SU-DHL-6 (cell line): ENCODE results near the gene WWP2.

ENCODE experiments used
- H2AFZ ChIP-seq: fragments of 200-600 bp; sonication (generic); 2 replicates; pipeline ENCODE4 v1.6.1; 2014; ENCODE audit warnings: low read depth, mild to moderate bottlenecking, moderate library complexity, mixed read lengths, antibody characterized with exemption, low read length; ENCODE audit not compliant: severe bottlenecking
- H3F3A ChIP-seq: fragments of 200-600 bp; shearing (Covaris generic); 2 replicates; pipeline ENCODE4 v1.6.0; 2016; ENCODE audit warnings: antibody characterized with exemption, mild to moderate bottlenecking; ENCODE audit not compliant: insufficient read depth
- H3K27ac ChIP-seq: fragments of 200-600 bp; sonication (generic); 2 replicates; pipeline ENCODE4 v1.5.1; 2016; ENCODE audit warnings: low read depth, mild to moderate bottlenecking, low read length, moderate library complexity, mixed read lengths
- H3K27me3 ChIP-seq: fragments of 200-600 bp; sonication (generic), shearing (Covaris generic); 2 replicates; pipeline ENCODE4 v1.6.0; 2014; ENCODE audit warnings: mild to moderate bottlenecking, low read length
- H3K36me3 ChIP-seq: fragments of 200-600 bp; sonication (generic); 2 replicates; pipeline ENCODE4 v1.6.1; 2014; ENCODE audit warnings: mild to moderate bottlenecking, low read length, mixed read lengths
- H3K4me2 ChIP-seq: fragments of 300-600, 200-600 bp; shearing (Covaris generic), sonication (generic); 2 replicates; pipeline ENCODE4 v1.6.0; 2014; ENCODE audit warnings: low read length, low read depth, mild to moderate bottlenecking; ENCODE audit not compliant: poor library complexity, severe bottlenecking
- H3K4me3 ChIP-seq: fragments of 200-600 bp; sonication (generic); 2 replicates; pipeline ENCODE4 v1.5.1; 2014; ENCODE audit warnings: antibody characterized with exemption, low read length, mild to moderate bottlenecking, mixed read lengths; ENCODE audit not compliant: insufficient read depth, poor library complexity, severe bottlenecking
- H3K79me2 ChIP-seq: fragments of 200-600 bp; sonication (generic); 2 replicates; pipeline ENCODE4 v1.6.1; 2014; ENCODE audit warnings: mild to moderate bottlenecking, low read length, moderate library complexity; ENCODE audit not compliant: insufficient read depth
- H3K9ac ChIP-seq: fragments of 200-600 bp; sonication (generic); 2 replicates; pipeline ENCODE4 v1.7.0; 2014; ENCODE audit warnings: mild to moderate bottlenecking, low read length
- H3K9me2 ChIP-seq: fragments of 200-600 bp; sonication (generic); replicated peaks from 2 replicates; pipeline ENCODE4 v1.6.1; 2014; ENCODE audit warnings: low read length; ENCODE audit not compliant: insufficient read depth
- H3K9me3 ChIP-seq: fragments of 200-600 bp; sonication (generic); 2 replicates; pipeline ENCODE4 v1.6.1; 2014; ENCODE audit warnings: low read length, mixed read lengths; ENCODE audit not compliant: insufficient read depth
- H4K20me1 ChIP-seq: fragments of 200-600 bp; sonication (generic); 2 replicates; pipeline ENCODE4 v1.6.1; 2014; ENCODE audit warnings: low read depth, mild to moderate bottlenecking, antibody characterized with exemption, low read length, moderate library complexity, mixed read lengths
- EZH2phosphoT487 ChIP-seq: fragments of 200-600 bp; sonication (generic), shearing (Covaris generic); conservative IDR thresholded peaks from 2 replicates; pipeline ENCODE4 v1.6.1; 2018; ENCODE audit warnings: mild to moderate bottlenecking, antibody characterized with exemption, low read length, moderate library complexity, mixed read lengths
- TF ChIP-seq, protein P1 (sequence below): fragments of 200-600 bp; sonication (generic); IDR thresholded peaks from one replicate; pipeline ENCODE4 v1.5.1; 2017; ENCODE audit warnings: antibody characterized with exemption, mild to moderate bottlenecking, low read length, moderate library complexity; ENCODE audit not compliant: insufficient read depth, poor library complexity, severe bottlenecking

The WWP2 gene

DNA sequence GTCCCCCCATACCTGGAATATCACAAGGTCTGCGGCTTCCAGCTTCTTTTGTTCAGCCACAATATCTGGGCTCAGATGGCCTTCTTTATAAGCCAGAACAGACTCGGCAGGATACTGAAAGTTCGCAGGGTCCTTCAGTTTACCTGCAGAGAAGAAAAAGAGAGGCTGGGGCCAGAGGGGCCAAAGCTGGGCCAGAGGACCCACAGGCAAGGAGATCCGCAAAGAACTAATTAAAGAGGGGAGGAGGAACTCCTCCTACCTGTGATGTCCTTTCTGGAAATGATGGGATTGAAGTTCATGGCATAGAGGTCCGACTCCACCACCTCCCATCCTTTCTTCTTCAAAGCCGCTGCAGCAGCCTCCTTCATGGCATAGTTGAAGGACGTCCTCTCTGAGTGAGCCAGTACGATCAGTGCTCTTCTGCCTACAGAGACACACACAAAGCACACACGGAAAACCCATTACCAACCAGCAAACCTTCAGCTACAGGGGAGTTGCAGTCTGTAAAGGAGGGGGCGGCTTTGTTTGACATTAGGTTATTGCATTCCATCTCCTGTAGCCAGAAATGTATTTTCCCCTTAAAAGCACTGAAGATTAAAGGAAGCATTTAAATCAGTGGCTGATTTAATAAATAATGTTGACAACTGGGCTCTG lies 43.9 kb upstream of the WWP2 start:
- H2AFZ ChIP-seq, result no peak overlapping the region
- H3K79me2 ChIP-seq, result no peaks in the 10 kb centered on the region
- TF ChIP-seq, protein P1, sequence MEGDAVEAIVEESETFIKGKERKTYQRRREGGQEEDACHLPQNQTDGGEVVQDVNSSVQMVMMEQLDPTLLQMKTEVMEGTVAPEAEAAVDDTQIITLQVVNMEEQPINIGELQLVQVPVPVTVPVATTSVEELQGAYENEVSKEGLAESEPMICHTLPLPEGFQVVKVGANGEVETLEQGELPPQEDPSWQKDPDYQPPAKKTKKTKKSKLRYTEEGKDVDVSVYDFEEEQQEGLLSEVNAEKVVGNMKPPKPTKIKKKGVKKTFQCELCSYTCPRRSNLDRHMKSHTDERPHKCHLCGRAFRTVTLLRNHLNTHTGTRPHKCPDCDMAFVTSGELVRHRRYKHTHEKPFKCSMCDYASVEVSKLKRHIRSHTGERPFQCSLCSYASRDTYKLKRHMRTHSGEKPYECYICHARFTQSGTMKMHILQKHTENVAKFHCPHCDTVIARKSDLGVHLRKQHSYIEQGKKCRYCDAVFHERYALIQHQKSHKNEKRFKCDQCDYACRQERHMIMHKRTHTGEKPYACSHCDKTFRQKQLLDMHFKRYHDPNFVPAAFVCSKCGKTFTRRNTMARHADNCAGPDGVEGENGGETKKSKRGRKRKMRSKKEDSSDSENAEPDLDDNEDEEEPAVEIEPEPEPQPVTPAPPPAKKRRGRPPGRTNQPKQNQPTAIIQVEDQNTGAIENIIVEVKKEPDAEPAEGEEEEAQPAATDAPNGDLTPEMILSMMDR, result no peak
- no peak for TF ChIP-seq EZH2phosphoT487
- H3K9me3 ChIP-seq, result no peaks in the 10 kb centered on the region
- no peaks in the 10 kb centered on the region for H3K27me3 ChIP-seq
- H3K4me3 ChIP-seq, result no peak overlapping the region
- no peaks in the 10 kb centered on the region for H4K20me1 ChIP-seq
- no peaks in the 10 kb centered on the region for H3K36me3 ChIP-seq
- H3K27ac ChIP-seq, result no peak overlapping the region
- no peaks in the 10 kb centered on the region for H3K9me2 ChIP-seq
- no peaks in the 10 kb centered on the region for H3F3A ChIP-seq
- H3K4me2 ChIP-seq, result no peak overlapping the region
- H3K9ac ChIP-seq, result no peak overlapping the region

DNA sequence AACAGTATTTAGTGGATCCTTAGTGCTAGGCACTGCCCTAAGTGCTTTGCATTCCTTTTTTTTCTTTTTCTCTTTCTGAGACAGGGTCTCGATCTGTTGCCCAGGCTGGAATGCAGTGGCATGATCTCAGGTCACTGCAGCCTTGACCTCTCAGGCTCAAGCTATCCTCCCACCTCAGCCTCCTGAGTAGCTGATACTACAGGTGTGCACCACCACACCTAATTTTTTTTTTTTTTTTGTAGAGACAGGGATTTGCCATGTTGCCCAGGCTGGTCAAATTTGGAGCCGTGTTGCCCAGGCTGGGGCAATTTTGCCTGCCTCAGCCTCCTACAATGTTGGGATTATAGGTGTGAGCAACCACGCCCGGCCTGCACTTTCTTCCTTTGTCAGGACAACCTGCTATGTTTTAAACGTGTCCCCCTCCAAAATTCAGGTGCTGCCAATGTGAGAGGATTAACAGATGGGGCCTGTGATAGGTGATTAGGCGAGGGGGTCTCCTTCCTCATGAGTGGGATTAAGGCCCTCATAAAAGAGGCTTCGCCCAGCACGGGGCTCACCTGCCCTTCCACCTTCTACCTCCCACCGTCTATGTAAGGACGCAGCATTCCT lies 41.2 kb upstream of the WWP2 start:
- TF ChIP-seq EZH2phosphoT487, result no peak
- TF ChIP-seq, protein P1, result no peak
- Histone ChIP-seq H3K4me3 (no peak overlapping the region), H3K36me3 (no peaks in the 10 kb centered on the region), H3K9me2 (no peaks in the 10 kb centered on the region), H3K27me3 (no peaks in the 10 kb centered on the region), H3K79me2 (no peaks in the 10 kb centered on the region), H4K20me1 (no peaks in the 10 kb centered on the region), H3K9me3 (no peaks in the 10 kb centered on the region), H2AFZ (no peak overlapping the region), H3K27ac (no peak overlapping the region), H3K4me2 (no peak overlapping the region), H3K9ac (no peak overlapping the region), H3F3A (no peaks in the 10 kb centered on the region)

DNA sequence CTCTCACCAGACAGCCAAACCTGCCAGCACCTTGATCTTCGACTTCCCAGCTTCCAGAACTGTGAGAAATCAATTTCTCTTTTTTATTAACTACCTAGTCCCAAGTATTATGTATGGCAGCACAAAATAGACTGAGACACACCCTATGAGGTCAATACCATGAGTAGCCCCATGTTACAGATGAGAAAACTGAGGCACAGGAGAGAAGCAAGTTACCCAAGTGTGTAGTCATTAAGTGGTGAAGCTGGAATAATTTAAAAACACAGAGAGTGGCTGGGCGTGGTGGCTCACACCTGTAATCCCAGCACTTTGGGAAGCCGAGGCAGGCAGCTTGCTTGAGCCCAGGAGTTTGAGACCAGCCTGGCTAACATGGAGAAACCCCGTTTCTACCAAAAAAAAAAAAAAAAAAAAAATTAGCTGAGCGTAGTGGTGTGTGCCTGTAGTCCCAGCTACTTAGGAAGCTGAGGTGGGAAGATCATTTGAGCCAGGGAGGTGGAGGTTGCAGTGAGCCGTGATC lies 40.6 kb upstream of the WWP2 start:
- Histone ChIP-seq H2AFZ (no peak overlapping the region), H3K9me2 (no peaks in the 10 kb centered on the region), H3K9me3 (no peaks in the 10 kb centered on the region), H3K79me2 (no peaks in the 10 kb centered on the region), H3K4me2 (no peak overlapping the region), H3K36me3 (no peaks in the 10 kb centered on the region), H3K9ac (no peak overlapping the region), H3F3A (no peaks in the 10 kb centered on the region), H3K4me3 (no peak overlapping the region), H3K27ac (no peak overlapping the region), H4K20me1 (no peaks in the 10 kb centered on the region), H3K27me3 (no peaks in the 10 kb centered on the region)
- TF ChIP-seq, protein P1, result no peak
- TF ChIP-seq EZH2phosphoT487, result no peak
